SU-DHL-6 (cell line): ENCODE measurements around the gene ZNF443.
"Not testable (repeated sequence)": the region's sequence is repeated elsewhere in the genome, so short reads cannot be mapped to it uniquely, and the experiment has no call there.

Experiments
- H2AFZ ChIP-seq: fragments of 200-600 bp; sonication (generic); 2 replicates; pipeline ENCODE4 v1.6.1; 2014; ENCODE audit warnings: low read depth, mild to moderate bottlenecking, moderate library complexity, mixed read lengths, antibody characterized with exemption, low read length; ENCODE audit not compliant: severe bottlenecking
- H3F3A ChIP-seq: fragments of 200-600 bp; shearing (Covaris generic); 2 replicates; pipeline ENCODE4 v1.6.0; 2016; ENCODE audit warnings: antibody characterized with exemption, mild to moderate bottlenecking; ENCODE audit not compliant: insufficient read depth
- H3K27ac ChIP-seq: fragments of 200-600 bp; sonication (generic); 2 replicates; pipeline ENCODE4 v1.5.1; 2016; ENCODE audit warnings: low read depth, mild to moderate bottlenecking, low read length, moderate library complexity, mixed read lengths
- H3K27me3 ChIP-seq: fragments of 200-600 bp; sonication (generic), shearing (Covaris generic); 2 replicates; pipeline ENCODE4 v1.6.0; 2014; ENCODE audit warnings: mild to moderate bottlenecking, low read length
- H3K36me3 ChIP-seq: fragments of 200-600 bp; sonication (generic); 2 replicates; pipeline ENCODE4 v1.6.1; 2014; ENCODE audit warnings: mild to moderate bottlenecking, low read length, mixed read lengths
- H3K4me2 ChIP-seq: fragments of 300-600, 200-600 bp; shearing (Covaris generic), sonication (generic); 2 replicates; pipeline ENCODE4 v1.6.0; 2014; ENCODE audit warnings: low read length, low read depth, mild to moderate bottlenecking; ENCODE audit not compliant: poor library complexity, severe bottlenecking
- H3K4me3 ChIP-seq: fragments of 200-600 bp; sonication (generic); 2 replicates; pipeline ENCODE4 v1.5.1; 2014; ENCODE audit warnings: antibody characterized with exemption, low read length, mild to moderate bottlenecking, mixed read lengths; ENCODE audit not compliant: insufficient read depth, poor library complexity, severe bottlenecking
- H3K79me2 ChIP-seq: fragments of 200-600 bp; sonication (generic); 2 replicates; pipeline ENCODE4 v1.6.1; 2014; ENCODE audit warnings: mild to moderate bottlenecking, low read length, moderate library complexity; ENCODE audit not compliant: insufficient read depth
- H3K9ac ChIP-seq: fragments of 200-600 bp; sonication (generic); 2 replicates; pipeline ENCODE4 v1.7.0; 2014; ENCODE audit warnings: mild to moderate bottlenecking, low read length
- H3K9me2 ChIP-seq: fragments of 200-600 bp; sonication (generic); replicated peaks from 2 replicates; pipeline ENCODE4 v1.6.1; 2014; ENCODE audit warnings: low read length; ENCODE audit not compliant: insufficient read depth
- H3K9me3 ChIP-seq: fragments of 200-600 bp; sonication (generic); 2 replicates; pipeline ENCODE4 v1.6.1; 2014; ENCODE audit warnings: low read length, mixed read lengths; ENCODE audit not compliant: insufficient read depth
- H4K20me1 ChIP-seq: fragments of 200-600 bp; sonication (generic); 2 replicates; pipeline ENCODE4 v1.6.1; 2014; ENCODE audit warnings: low read depth, mild to moderate bottlenecking, antibody characterized with exemption, low read length, moderate library complexity, mixed read lengths
- CTCF ChIP-seq: fragments of 200-600 bp; sonication (generic); IDR thresholded peaks from one replicate; pipeline ENCODE4 v1.5.1; 2017; ENCODE audit warnings: antibody characterized with exemption, mild to moderate bottlenecking, low read length, moderate library complexity; ENCODE audit not compliant: insufficient read depth, poor library complexity, severe bottlenecking
- EZH2phosphoT487 ChIP-seq: fragments of 200-600 bp; sonication (generic), shearing (Covaris generic); conservative IDR thresholded peaks from 2 replicates; pipeline ENCODE4 v1.6.1; 2018; ENCODE audit warnings: mild to moderate bottlenecking, antibody characterized with exemption, low read length, moderate library complexity, mixed read lengths

Gene ZNF443

DNA sequence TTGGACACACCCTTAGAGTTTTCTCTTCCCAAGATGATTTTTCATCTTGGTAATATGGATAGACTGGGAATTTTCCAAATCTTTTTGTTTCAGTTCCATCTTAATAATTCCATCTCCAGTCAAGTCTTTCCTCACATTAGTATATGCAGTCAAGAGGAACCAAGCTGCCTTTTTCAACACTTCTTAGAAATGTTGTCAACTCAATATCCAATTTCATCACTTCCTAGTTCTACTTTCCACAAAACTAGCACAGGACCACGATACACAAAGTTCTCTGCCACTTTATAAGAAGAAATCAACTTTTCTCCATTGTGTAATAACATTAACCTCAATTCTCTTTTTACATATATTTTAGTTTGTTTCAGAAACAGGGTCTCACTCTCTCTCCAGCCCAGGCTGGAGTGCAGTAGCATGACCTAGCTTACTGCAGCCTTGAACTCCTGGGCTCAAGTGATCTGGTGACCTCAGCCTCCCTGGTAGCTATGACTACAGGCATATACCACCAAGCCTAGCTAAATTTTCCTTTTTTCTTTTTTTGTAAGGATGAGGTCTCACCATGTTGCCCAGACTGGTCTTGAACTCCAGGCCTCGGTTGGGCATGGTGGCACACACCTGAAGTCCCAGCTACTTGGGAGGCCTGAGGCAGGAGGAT is 15.5 kb downstream of the ZNF443 start:
- no peak overlapping the region for H2AFZ ChIP-seq
- H3K79me2 ChIP-seq: no peaks in the 10 kb centered on the region
- no peak for TF ChIP-seq CTCF
- TF ChIP-seq EZH2phosphoT487: no peak
- no peaks in the 10 kb centered on the region for H4K20me1 ChIP-seq
- H3K9me3 ChIP-seq: no peaks in the 10 kb centered on the region
- H3K4me3 ChIP-seq: no peak overlapping the region
- peaks cover 4% of the 10 kb centered on the region; the same call in 1 of the 2 replicates for H3K36me3 ChIP-seq
- H3K9ac ChIP-seq: no peak overlapping the region
- H3K9me2 ChIP-seq: no peaks in the 10 kb centered on the region
- H3K27me3 ChIP-seq: no peaks in the 10 kb centered on the region
- no peak overlapping the region for H3K27ac ChIP-seq
- no peaks in the 10 kb centered on the region for H3F3A ChIP-seq
- no peak overlapping the region for H3K4me2 ChIP-seq

DNA sequence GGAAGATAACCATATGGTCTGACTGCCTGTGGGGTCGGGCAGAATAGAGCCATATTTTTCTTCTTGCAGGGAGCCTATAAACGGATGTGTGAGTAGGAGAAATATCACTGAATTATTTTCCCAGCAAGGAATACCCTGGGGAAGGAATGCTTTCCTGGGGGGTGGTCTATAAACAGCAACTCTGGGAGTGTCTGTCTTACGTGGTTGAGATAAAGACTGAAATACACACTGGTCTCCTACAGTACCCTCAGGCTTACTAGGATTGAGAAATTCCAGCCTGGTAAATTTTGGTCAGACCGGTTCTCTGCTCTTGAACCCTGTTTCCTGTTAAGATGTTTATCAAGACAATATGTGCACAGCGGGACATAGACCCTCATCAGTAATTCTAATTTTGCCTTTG is 23.5 kb downstream of the ZNF443 start:
- H3F3A ChIP-seq, H3K4me2 ChIP-seq, H3K9ac ChIP-seq, H3K4me3 ChIP-seq, H3K9me3 ChIP-seq, H3K79me2 ChIP-seq, H3K9me2 ChIP-seq, H3K36me3 ChIP-seq, H4K20me1 ChIP-seq, H3K27me3 ChIP-seq, H3K27ac ChIP-seq, H2AFZ ChIP-seq: not testable (repeated sequence)

DNA sequence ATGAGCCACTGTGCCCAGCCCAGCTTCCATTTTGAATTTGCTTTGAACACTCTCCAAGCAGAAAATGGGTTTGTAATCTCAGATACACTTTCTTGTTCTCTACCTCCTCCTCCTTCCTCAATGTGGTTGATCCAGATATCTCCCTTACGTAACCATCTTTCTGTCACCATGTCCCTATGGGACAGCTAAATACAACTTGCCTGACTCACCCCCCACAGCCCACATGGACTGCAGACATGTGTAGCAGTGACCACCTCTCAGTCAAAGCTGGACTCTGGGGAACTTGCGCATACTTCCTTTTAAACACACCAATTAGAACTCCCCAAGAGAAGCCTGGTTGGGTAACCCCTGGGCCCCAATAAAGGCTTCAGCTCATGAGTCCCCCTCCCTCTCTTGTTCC is 28.9 kb downstream of the ZNF443 start:
- no peak overlapping the region for H3K4me2 ChIP-seq
- TF ChIP-seq EZH2phosphoT487 (no peak), CTCF (no peak)
- H2AFZ ChIP-seq: no peak overlapping the region
- no peaks in the 10 kb centered on the region for H3F3A ChIP-seq
- no peak overlapping the region for H3K4me3 ChIP-seq
- H3K36me3 ChIP-seq: no peaks in the 10 kb centered on the region
- no peak overlapping the region for H3K27ac ChIP-seq
- H3K9ac ChIP-seq: no peak overlapping the region
- H3K79me2 ChIP-seq: no peaks in the 10 kb centered on the region
- no peaks in the 10 kb centered on the region for H3K9me3 ChIP-seq
- H3K9me2 ChIP-seq: no peaks in the 10 kb centered on the region
- no peaks in the 10 kb centered on the region for H3K27me3 ChIP-seq
- no peaks in the 10 kb centered on the region for H4K20me1 ChIP-seq

DNA sequence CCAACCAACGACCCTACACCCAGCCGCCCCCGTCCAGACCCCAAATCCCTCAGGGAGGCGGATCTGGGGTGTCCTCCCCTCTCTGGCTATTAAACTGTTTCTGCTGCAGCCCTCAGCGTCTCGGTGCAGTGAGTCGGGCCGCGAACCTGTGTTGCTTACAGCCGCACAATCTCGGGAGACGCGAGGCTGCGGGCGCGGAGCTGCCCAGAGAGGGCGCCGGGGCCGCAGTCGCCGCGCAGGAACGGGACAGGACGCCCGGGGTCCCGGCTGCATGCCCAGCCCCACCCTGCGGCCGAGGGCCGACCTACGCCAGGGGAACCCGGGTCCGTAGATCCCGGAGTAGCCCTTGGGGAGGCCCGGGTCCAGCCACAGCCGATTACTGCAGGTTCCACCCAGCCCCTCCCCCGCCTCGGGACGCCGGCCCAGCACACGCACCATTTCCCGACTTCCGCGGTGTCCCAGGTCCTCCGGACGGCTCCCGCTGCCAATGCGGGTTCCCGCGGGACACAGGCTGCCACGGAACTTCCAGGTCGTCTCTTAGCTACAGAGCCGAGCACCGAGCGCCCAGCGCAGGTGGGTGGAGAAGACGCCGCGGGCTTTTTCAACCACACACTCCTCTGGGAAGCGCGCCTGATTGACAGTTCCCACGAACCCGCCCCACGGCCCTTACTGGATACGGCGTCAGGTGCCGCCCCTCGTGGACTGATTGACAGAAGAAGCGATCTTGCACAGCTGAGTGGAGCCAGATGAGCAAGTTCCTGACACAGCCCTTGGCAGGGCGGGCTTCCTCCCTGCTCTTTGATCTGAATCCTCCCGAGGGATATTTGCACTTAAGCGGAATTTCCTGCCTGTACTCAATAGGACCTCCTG is 40.0 kb downstream of the ZNF443 start, which contains the start of gene ZNF799:
TSS of gene ZNF799 (minus strand) at position 639 of the 870 bp plus-strand sequence. CDS start at position 438, 201 bp downstream.
- H3K79me2 ChIP-seq: peaks cover 30% of the 10 kb centered on the region
- TF ChIP-seq EZH2phosphoT487 (no peak), CTCF (peak; percentile 14)
- H3K4me3 ChIP-seq: peak within 1 kb of the TSS; percentile 97
- peak within 1 kb of the TSS; percentile 82 for H3K9ac ChIP-seq
- peak within 1 kb of the TSS; percentile 44 for H3K27ac ChIP-seq
- no peaks in the 10 kb centered on the region for H3K9me2 ChIP-seq
- no peaks in the 10 kb centered on the region for H4K20me1 ChIP-seq
- H3K9me3 ChIP-seq: no peaks in the 10 kb centered on the region
- peak within 1 kb of the TSS; percentile 88 for H2AFZ ChIP-seq
- H3K27me3 ChIP-seq: no peaks in the 10 kb centered on the region
- no peaks in the 10 kb centered on the region for H3F3A ChIP-seq
- no peaks in the 10 kb centered on the region for H3K36me3 ChIP-seq
- peak within 1 kb of the TSS; percentile 78 for H3K4me2 ChIP-seq

- peak overlapping the region; percentile 97 for H3K4me3 ChIP-seq
- not testable (repeated sequence) for H3K36me3 ChIP-seq, H4K20me1 ChIP-seq, H3K9me3 ChIP-seq, H3F3A ChIP-seq, H3K27me3 ChIP-seq, H3K9me2 ChIP-seq
- peak overlapping the region; percentile 82 for H3K9ac ChIP-seq
- peak overlapping the region; percentile 88 for H2AFZ ChIP-seq
- H3K4me2 ChIP-seq: peak overlapping the region; percentile 78
- peak overlapping the region; percentile 44; the same call in 1 of the 2 replicates for H3K27ac ChIP-seq
- H3K79me2 ChIP-seq: peaks cover 36% of the 10 kb centered on the region
Measured at GRCh38 chr19:12399901-12400632, 40.8 kb downstream of the ZNF443 start.
